GM23248 (cell line): ENCODE measurements around the gene CCDC150. TPM values are rescaled to one million over a fixed set of nuclear protein-coding genes. Genes with fewer than 3 reads are reported as not detected.

Experiments
- DNase-seq: peaks from one replicate; pipeline ENCODE4 v3.0.0-alpha.2; 2015
- H2AFZ ChIP-seq: fragments of 200-600 bp; sonication (generic); 2 replicates; pipeline ENCODE4 v1.6.1; 2016; ENCODE audit warnings: antibody characterized with exemption
- H3F3A ChIP-seq: fragments of 200-600 bp; sonication (generic); 2 replicates; pipeline ENCODE4 v1.6.1; 2016; ENCODE audit warnings: mild to moderate bottlenecking, antibody characterized with exemption, mixed run types; ENCODE audit not compliant: insufficient read depth
- H3K27ac ChIP-seq: fragments of 200-600 bp; sonication (generic); 2 replicates; pipeline ENCODE4 v1.5.1; 2016; ENCODE audit warnings: mild to moderate bottlenecking
- H3K27me3 ChIP-seq: fragments of 200-600 bp; sonication (generic); replicated peaks from 2 replicates; pipeline ENCODE4 v1.6.1; 2016; ENCODE audit warnings: mild to moderate bottlenecking; ENCODE audit not compliant: insufficient read depth
- H3K36me3 ChIP-seq: fragments of 200-600 bp; sonication (generic); 2 replicates; pipeline ENCODE4 v1.6.1; 2016; ENCODE audit warnings: low read depth, mild to moderate bottlenecking
- H3K4me1 ChIP-seq: fragments of 200-600 bp; sonication (generic); 2 replicates; pipeline ENCODE4 v1.6.1; 2016; ENCODE audit warnings: mild to moderate bottlenecking; ENCODE audit not compliant: insufficient read depth
- H3K4me2 ChIP-seq: fragments of 200-600 bp; sonication (generic); one replicate; pipeline ENCODE4 v1.6.1; 2016; ENCODE audit warnings: mild to moderate bottlenecking; ENCODE audit not compliant: unreplicated experiment
- H3K4me3 ChIP-seq: fragments of 200-600 bp; sonication (generic); 2 replicates; pipeline ENCODE4 v1.5.1; 2016; ENCODE audit warnings: mild to moderate bottlenecking
- H3K79me2 ChIP-seq: fragments of 200-600 bp; sonication (generic); 2 replicates; pipeline ENCODE4 v1.6.1; 2016; ENCODE audit warnings: mild to moderate bottlenecking; ENCODE audit not compliant: insufficient read depth
- H3K9ac ChIP-seq: fragments of 200-600 bp; sonication (generic); 2 replicates; pipeline ENCODE4 v1.6.1; 2016; ENCODE audit warnings: mild to moderate bottlenecking
- H3K9me2 ChIP-seq: fragments of 200-600 bp; sonication (generic); 2 replicates; pipeline ENCODE4 v1.6.1; 2016; ENCODE audit warnings: mixed run types, mild to moderate bottlenecking, moderate library complexity; ENCODE audit not compliant: insufficient read depth
- H3K9me3 ChIP-seq: fragments of 200-600 bp; sonication (generic); one replicate; pipeline ENCODE4 v1.6.1; 2017; ENCODE audit warnings: low read depth
- H4K20me1 ChIP-seq: fragments of 200-600 bp; sonication (generic); 2 replicates; pipeline ENCODE4 v1.6.0; 2016; ENCODE audit not compliant: insufficient read depth
- EZH2 ChIP-seq: fragments of 200-600 bp; sonication (generic); IDR thresholded peaks from 2 replicates; pipeline ENCODE4 v1.6.1; 2018; ENCODE audit warnings: antibody characterized with exemption, mild to moderate bottlenecking; ENCODE audit not compliant: insufficient read depth, poor library complexity, severe bottlenecking
- EZH2phosphoT487 ChIP-seq: fragments of 200-600 bp; sonication (generic); IDR thresholded peaks from 2 replicates; pipeline ENCODE4 v1.6.1; 2018; ENCODE audit warnings: antibody characterized with exemption, moderate library complexity, mild to moderate bottlenecking, low read depth; ENCODE audit not compliant: insufficient read depth
- WGBS, 2 experiments: methylation state at CpG; one replicate each; pipeline ENCODE4 v1.1.6; 2015 to 2017; ENCODE audit warnings: low lambda C conversion rate in 2 of 2, low coverage in 1 of 2; ENCODE audit errors: missing lambda C conversion rate in 2 of 2; 5-methylcytosine and 5-hydroxymethylcytosine counted together
- in situ Hi-C: fragments of 300-500 bp; cut with MboI; formaldehyde crosslinking; loops from 2 replicates; pipeline ENCODE4 v1.15.0; 2020
- polyA plus RNA-seq: library from polyadenylated mRNA; unstranded; fragments of >200 nt; fragmentation: Nextera tagmentation; extraction: Ambion mirVana; gene quantifications from 2 replicates; pipeline ENCODE4 v1.2.1, GENCODE V29; 2016
- total RNA-seq: library from RNA; depleted of rRNA; stranded (reverse); fragments of >200 nt; shearing (Covaris generic); gene quantifications from 2 replicates; pipeline ENCODE4 v1.2.3, GENCODE V29; 2014

CCDC150 gene
- total and polyA plus RNA-seq, 2 experiments from 2014 or later = 0.65 to 2.1 TPM

- DNase-seq = no peak
- H3K27ac ChIP-seq = no peak overlapping the region
Measured at GRCh38 chr2:196745711-196746110, 106.2 kb downstream of the CCDC150 start.

GRCh38 chr2:196747400-196747799 is 107.9 kb downstream of the CCDC150 start:
- WGBS, 2 experiments = 96 to 100% methylated on average over 1 of the region's 1 CpG

More at GRCh38 chr2:196745711-196746110, 106.2 kb downstream of the CCDC150 start:
- H3K4me3 ChIP-seq = no peak overlapping the region
- H3K27me3 ChIP-seq = no peaks in the 10 kb centered on the region
- no peaks in the 10 kb centered on the region for H3F3A ChIP-seq
- no peaks in the 10 kb centered on the region for H3K79me2 ChIP-seq
- H3K9me2 ChIP-seq = no peaks in the 10 kb centered on the region
- TF ChIP-seq EZH2 (no peak), EZH2phosphoT487 (no peak)
- no peak overlapping the region for H3K4me2 ChIP-seq
- no peak overlapping the region for H2AFZ ChIP-seq
- no peaks in the 10 kb centered on the region for H3K4me1 ChIP-seq
- no peaks in the 10 kb centered on the region for H4K20me1 ChIP-seq
- no peaks in the 10 kb centered on the region for H3K9me3 ChIP-seq
- no peak overlapping the region for H3K9ac ChIP-seq
- H3K36me3 ChIP-seq = no peaks in the 10 kb centered on the region
- in situ Hi-C loops = no loop called here

GRCh38 chr2:196748123-196748522 is 108.6 kb downstream of the CCDC150 start:
- H3K4me3 ChIP-seq = no peak overlapping the region
- TF ChIP-seq EZH2phosphoT487 = no peak
- TF ChIP-seq EZH2 = no peak
- DNase-seq = no peak
- 93 to 100% methylated on average over 2 of the region's 2 CpGs for WGBS, 2 experiments
- H3K9me2 ChIP-seq = no peaks in the 10 kb centered on the region
- H3K36me3 ChIP-seq = no peaks in the 10 kb centered on the region
- H3K9me3 ChIP-seq = no peaks in the 10 kb centered on the region
- no peaks in the 10 kb centered on the region for H4K20me1 ChIP-seq
- H3K4me1 ChIP-seq = no peaks in the 10 kb centered on the region
- no peaks in the 10 kb centered on the region for H3K79me2 ChIP-seq
- no peak overlapping the region for H3K9ac ChIP-seq
- H3K27me3 ChIP-seq = no peaks in the 10 kb centered on the region
- no peak overlapping the region for H2AFZ ChIP-seq
- H3K27ac ChIP-seq = no peak overlapping the region
- in situ Hi-C loops = no loop called here
- H3K4me2 ChIP-seq = no peak overlapping the region
- peaks cover 8% of the 10 kb centered on the region; the same call in 1 of the 2 replicates for H3F3A ChIP-seq

More at GRCh38 chr2:196747400-196747799, 107.9 kb downstream of the CCDC150 start:
- Histone ChIP-seq H3K36me3 (no peaks in the 10 kb centered on the region), H3K4me3 (no peak overlapping the region), H3K9me2 (no peaks in the 10 kb centered on the region), H3K9ac (no peak overlapping the region), H3K4me2 (no peak overlapping the region), H3K27me3 (no peaks in the 10 kb centered on the region), H3K9me3 (no peaks in the 10 kb centered on the region), H3K79me2 (no peaks in the 10 kb centered on the region), H4K20me1 (no peaks in the 10 kb centered on the region), H2AFZ (no peak overlapping the region), H3K4me1 (no peaks in the 10 kb centered on the region), H3K27ac (no peak overlapping the region), H3F3A (peaks cover 8% of the 10 kb centered on the region; the same call in 1 of the 2 replicates)
- in situ Hi-C loops = no loop called here
- TF ChIP-seq EZH2phosphoT487 (no peak), EZH2 (no peak)
- DNase-seq = no peak

GRCh38 chr2:196750291-196750923 is 110.9 kb downstream of the CCDC150 start:
- no peaks in the 10 kb centered on the region for H3K4me1 ChIP-seq
- no peak for DNase-seq
- TF ChIP-seq EZH2 = no peak
- TF ChIP-seq EZH2phosphoT487 = no peak
- no peaks in the 10 kb centered on the region for H3K9me3 ChIP-seq
- H3K79me2 ChIP-seq = no peaks in the 10 kb centered on the region
- WGBS, 2 experiments = 99% methylated on average over 4 of the region's 4 CpGs
- no peaks in the 10 kb centered on the region for H3K36me3 ChIP-seq
- no peak overlapping the region for H2AFZ ChIP-seq
- H3K4me3 ChIP-seq = no peak overlapping the region
- in situ Hi-C loops = loop anchor here (10.0 kb wide), 2 partner anchors 456 to 666 kb away; no protein-coding TSS in a partner anchor
- no peaks in the 10 kb centered on the region for H3K27me3 ChIP-seq
- no peak overlapping the region for H3K27ac ChIP-seq
- no peak overlapping the region for H3K9ac ChIP-seq
- H4K20me1 ChIP-seq = no peaks in the 10 kb centered on the region
- H3F3A ChIP-seq = peaks cover 8% of the 10 kb centered on the region; the same call in 1 of the 2 replicates
- H3K9me2 ChIP-seq = no peaks in the 10 kb centered on the region
- H3K4me2 ChIP-seq = no peak overlapping the region
